ENCODE results near the gene NT5DC2.

NT5DC2 gene

DNA sequence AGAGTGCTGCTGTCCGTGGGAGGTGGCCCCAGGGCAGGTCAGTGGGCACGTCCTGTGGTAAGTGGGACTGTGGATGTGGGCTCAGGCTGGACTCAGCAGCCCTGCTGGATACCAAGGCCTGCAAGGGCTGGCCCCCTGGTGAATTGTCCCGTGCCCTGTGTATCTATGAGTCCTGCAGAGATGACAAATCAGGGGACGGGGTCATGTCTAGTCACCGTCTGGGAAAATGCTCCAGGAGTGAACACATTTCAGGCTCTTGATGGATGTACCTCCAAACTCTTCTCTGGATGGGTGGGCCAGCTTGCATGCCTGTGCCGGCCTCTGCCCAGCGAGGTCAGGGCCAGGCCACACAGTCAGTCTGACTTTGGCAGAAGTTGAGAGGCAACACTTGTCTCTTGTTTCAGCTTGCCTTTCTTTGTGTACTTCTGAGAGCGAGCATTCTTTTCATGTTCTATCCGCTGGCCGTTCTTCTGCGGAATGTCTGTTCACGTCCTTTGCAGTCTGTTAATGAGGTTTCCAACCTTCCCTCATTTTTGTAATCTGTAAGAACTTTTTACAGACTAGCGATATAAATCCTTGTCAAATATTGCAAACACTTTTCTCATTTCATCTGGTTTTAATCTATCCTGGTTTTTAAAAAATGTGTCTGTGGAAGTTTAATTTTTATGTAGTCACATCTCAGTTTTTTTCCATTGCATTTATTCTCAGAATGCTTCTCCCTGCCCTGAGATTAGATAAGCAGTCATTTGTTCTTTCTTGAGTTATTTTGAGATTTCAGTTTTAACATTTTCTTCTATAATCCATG, 49.9 kb downstream of the NT5DC2 start:
- H3K4me3 ChIP-seq (ENCODE audit: low read depth, low read length), result no peak overlapping the region
- TF ChIP-seq, protein P1, sequence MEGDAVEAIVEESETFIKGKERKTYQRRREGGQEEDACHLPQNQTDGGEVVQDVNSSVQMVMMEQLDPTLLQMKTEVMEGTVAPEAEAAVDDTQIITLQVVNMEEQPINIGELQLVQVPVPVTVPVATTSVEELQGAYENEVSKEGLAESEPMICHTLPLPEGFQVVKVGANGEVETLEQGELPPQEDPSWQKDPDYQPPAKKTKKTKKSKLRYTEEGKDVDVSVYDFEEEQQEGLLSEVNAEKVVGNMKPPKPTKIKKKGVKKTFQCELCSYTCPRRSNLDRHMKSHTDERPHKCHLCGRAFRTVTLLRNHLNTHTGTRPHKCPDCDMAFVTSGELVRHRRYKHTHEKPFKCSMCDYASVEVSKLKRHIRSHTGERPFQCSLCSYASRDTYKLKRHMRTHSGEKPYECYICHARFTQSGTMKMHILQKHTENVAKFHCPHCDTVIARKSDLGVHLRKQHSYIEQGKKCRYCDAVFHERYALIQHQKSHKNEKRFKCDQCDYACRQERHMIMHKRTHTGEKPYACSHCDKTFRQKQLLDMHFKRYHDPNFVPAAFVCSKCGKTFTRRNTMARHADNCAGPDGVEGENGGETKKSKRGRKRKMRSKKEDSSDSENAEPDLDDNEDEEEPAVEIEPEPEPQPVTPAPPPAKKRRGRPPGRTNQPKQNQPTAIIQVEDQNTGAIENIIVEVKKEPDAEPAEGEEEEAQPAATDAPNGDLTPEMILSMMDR (IDR thresholded peaks at IDR 0.05; ENCODE audit: borderline replicate concordance, insufficient read depth, low read depth, low read length), result no peak

DNA sequence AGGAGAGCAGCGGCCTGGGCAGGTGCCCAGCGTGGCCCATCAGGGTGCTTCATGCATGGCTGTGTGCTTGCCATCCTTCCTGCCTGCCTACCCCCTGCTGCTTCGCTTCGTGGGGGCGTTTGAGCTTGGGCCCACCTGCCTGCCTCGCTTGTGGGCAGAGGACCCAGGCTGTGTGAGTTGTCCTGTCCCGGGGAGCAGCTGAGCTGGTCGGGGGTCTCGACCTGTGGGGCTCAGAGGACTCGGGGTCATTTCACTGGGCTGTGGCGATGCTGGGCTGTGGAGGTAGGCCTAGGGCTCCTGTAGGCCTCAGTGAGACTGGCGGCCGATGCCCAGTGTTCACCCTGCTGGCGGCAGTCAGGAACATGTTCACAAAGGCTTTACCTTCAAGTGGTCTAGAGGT, 50.6 kb downstream of the NT5DC2 start:
- TF ChIP-seq, protein P1 (IDR thresholded peaks at IDR 0.05; ENCODE audit: borderline replicate concordance, insufficient read depth, low read depth, low read length), result no peak
- H3K4me3 ChIP-seq (ENCODE audit: low read depth, low read length), result no peak overlapping the region

DNA sequence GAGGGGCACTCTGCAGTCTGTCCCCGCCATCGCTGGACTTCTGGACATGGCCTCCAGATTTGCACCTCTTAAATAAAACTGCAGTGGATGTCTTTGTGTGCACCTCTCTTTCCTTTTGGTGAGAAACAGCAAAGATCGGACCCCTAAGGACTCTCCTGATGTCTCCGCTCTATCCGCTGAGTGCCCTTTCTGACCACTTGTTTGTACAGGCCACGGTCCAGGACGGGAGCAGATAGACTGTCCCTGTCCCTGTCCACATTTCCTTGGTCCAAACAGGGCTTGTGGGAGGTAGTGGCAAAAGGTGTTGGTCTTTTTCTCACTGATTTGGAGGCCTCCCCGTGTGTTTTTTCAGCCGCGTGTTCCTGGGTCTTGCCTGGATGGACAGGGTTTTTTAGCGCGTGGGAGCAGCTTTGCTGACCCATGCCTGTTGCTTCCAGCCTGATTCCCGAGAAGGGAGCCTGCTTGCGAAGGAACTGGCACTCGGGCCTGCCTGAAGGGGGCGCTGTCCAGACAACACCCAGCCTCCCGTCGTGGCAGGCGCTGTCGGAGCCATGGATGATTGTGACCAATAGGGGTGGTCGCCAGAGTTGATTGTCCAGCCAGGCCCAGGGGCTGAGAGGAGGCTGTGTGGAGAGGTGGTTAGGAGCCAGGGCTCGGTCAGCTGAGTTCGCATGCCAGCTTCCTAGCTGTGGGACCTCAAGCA, 51.7 kb downstream of the NT5DC2 start:
- TF ChIP-seq, protein P1 (IDR thresholded peaks at IDR 0.05; ENCODE audit: borderline replicate concordance, insufficient read depth, low read depth, low read length), result peak; percentile 46; the same call in 1 of the 2 replicates
- H3K4me3 ChIP-seq (ENCODE audit: low read depth, low read length), result no peak overlapping the region

DNA sequence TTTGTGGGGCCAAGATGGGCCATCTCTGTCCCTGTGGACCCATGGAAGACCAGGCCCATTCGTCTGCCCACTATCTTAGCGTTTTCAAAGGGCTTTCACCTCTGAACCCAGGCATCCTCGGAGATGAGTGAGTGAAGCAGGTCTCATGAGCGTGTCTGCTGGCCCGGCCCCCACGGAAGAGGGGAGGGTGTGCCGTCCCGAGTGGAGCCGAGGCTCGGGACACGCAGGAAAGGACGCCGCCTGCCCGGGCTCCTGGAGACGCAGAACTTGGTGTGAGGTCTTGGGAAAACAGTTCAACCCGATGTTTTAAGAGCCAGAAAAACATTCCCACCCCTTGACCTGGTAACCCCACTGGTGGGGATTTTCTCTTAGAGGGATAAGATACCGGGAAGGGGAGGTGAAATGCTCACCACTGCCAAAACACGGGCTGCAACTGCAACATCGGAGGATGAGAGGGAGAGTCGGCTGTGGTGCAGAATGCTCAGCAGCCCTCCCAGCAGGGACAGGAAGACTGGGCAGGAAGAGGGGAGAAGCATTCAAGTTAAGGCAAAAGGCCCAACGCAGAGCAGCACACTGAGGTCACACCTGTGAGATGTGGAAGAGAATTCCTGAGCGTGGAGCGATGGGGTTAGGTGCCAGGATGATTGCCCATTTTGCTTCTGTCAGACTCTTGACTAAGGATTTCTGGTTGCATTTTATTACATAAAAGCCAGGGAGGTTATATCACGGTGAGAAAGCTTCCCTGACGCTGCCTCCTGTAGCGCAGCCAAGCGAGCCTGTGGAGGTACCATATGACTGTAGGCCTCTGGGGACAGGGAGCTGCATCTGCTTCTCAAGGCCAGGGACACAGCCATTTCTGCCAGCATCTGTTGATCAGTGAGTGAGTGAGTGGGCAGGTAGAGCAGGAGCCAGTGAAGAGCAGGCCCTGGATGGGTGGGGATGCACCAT, 52.6 kb downstream of the NT5DC2 start:
- H3K4me3 ChIP-seq (ENCODE audit: low read depth, low read length), result no peak overlapping the region
- TF ChIP-seq, protein P1 (IDR thresholded peaks at IDR 0.05; ENCODE audit: borderline replicate concordance, insufficient read depth, low read depth, low read length), result no peak

GRCh38 chr3:52479877-52480575, 53.6 kb downstream of the NT5DC2 start:
- TF ChIP-seq, protein P1 (IDR thresholded peaks at IDR 0.05; ENCODE audit: borderline replicate concordance, insufficient read depth, low read depth, low read length), result no peak
- no peak overlapping the region for H3K4me3 ChIP-seq (ENCODE audit: low read depth, low read length)

Measured in GM12875 (cell line).